Measurements from ENCODE around the gene RGS12. TPM values are rescaled to one million over a fixed set of nuclear protein-coding genes. Genes with fewer than 3 reads are reported as not detected.

Gene RGS12
- total RNA-seq, 1 donor: 15.1 TPM

DNA sequence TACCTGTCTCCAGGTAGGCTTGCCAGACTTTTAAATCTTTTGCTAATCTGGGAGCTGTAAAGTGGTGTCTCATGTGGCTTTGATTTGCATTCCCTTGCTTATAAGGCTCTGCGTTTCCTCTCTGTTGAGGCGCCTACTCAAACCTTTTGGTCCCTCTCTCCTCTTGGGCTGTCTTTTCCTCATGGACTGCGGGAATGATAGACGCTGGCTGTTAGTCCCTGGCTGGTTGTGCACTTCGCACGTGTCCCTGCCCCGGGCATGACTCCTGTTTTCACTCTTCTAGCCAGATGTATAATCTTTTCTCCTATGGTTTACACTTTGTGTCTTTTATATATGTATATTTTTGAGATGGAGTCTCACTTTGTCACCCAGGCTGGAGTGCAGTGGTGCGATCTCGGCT lies 39.7 kb downstream of the RGS12 start:
- no peak for TF ChIP-seq CTCF (IDR thresholded peaks at IDR 0.05; ENCODE audit: insufficient read depth, low read length)
- no peak for DNase-seq (ENCODE audit: low read depth)
- no peak overlapping the region for H3K4me3 ChIP-seq (ENCODE audit: low read depth, low read length)

DNA sequence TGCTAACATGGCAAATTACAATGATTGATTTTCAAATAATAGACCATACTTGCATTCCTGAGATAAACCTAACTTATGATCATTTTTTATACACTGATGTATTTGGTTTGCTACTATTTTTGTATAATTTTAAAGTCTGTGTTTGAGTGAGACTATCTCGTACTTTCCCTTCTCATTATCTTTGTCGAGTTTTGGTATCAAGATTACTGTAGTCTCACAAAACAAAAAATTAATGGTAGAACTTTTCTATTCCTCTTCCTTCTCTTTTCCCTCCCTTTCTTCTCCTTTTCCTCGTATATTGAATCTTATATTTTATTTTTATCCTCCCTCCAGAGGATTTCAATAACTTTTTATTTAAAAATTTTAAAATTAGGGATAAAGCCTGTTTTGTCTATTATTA lies 41.5 kb downstream of the RGS12 start:
- no peak for TF ChIP-seq CTCF (IDR thresholded peaks at IDR 0.05; ENCODE audit: insufficient read depth, low read length)
- no peak overlapping the region for H3K4me3 ChIP-seq (ENCODE audit: low read depth, low read length)

DNA sequence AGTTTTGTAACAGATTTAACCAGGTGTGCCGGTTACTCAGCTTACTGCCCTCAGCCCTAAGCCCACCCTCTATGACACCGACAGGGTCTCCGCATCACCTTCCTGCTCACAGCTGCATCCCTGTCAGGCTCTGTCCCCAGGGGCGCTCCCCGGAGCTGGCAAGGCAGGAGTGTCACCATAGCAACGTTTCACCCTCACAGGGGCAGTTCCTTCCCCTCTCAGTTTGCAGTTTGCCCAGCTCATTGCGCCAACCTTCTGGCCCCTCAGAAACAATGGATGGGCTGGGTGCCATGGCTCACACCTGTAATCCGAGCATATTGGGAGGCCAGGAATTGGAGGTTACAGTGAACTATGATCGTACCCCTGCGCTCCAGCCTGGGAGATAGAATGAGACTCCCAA lies 42.6 kb downstream of the RGS12 start:
- DNase-seq (ENCODE audit: low read depth): no peak
- no peak for TF ChIP-seq CTCF (IDR thresholded peaks at IDR 0.05; ENCODE audit: insufficient read depth, low read length)
- no peak overlapping the region for H3K4me3 ChIP-seq (ENCODE audit: low read depth, low read length)

More for the DNA sequence above, 41.5 kb downstream of the RGS12 start:
- no peak for DNase-seq (ENCODE audit: low read depth)

GRCh38 chr4:3335982-3336381 lies 43.2 kb downstream of the RGS12 start:
- H3K4me3 ChIP-seq (ENCODE audit: low read depth, low read length): no peak overlapping the region
- DNase-seq (ENCODE audit: low read depth): no peak
- no peak for TF ChIP-seq CTCF (IDR thresholded peaks at IDR 0.05; ENCODE audit: insufficient read depth, low read length)

GRCh38 chr4:3336382-3337356 lies 43.8 kb downstream of the RGS12 start:
- no peak for TF ChIP-seq CTCF (IDR thresholded peaks at IDR 0.05; ENCODE audit: insufficient read depth, low read length)
- no peak for DNase-seq (ENCODE audit: low read depth)
- no peak overlapping the region for H3K4me3 ChIP-seq (ENCODE audit: low read depth, low read length)

- no peak overlapping the region for H3K4me3 ChIP-seq (ENCODE audit: low read depth, low read length)
- TF ChIP-seq CTCF (IDR thresholded peaks at IDR 0.05; ENCODE audit: insufficient read depth, low read length): no peak
- no peak for DNase-seq (ENCODE audit: low read depth)
These were observed 44.5 kb downstream of the RGS12 start for GRCh38 chr4:3337357-3337732.
